BJ (cell line): Measurements from ENCODE around the gene ETV6. TPM values are rescaled to one million over a fixed set of nuclear protein-coding genes. Genes with fewer than 3 reads are reported as not detected.

Experiments
- CTCF ChIA-PET: fragments of 350-600 bp; formaldehyde crosslinking; extraction: SDS; loops from one replicate; lab custom pipeline; 2021; ENCODE audit warnings: antibody characterized with exemption, inconsistent platforms; lab: Yijun Ruan, JAX
- POLR2A ChIA-PET: fragments of 300-600 bp; sonication (Branson Sonifier 250); formaldehyde crosslinking; extraction: SDS; loops from one replicate; lab custom pipeline; 2021; ENCODE audit warnings: antibody characterized with exemption; lab: Charles Lee
- DNase-seq: peaks from one replicate; pipeline ENCODE4 v3.0.0-alpha.2; 2011; ENCODE audit warnings: low read depth
- H3K27me3 ChIP-seq: 2 replicates; pipeline ENCODE4 v1.6.0; 2011; ENCODE audit warnings: low read length; ENCODE audit not compliant: control insufficient read depth, insufficient read depth
- H3K36me3 ChIP-seq: 2 replicates; pipeline ENCODE4 v1.5.1; 2011; ENCODE audit warnings: low read length; ENCODE audit not compliant: control insufficient read depth, insufficient read depth
- H3K4me3 ChIP-seq: 2 replicates; pipeline ENCODE4 v1.5.1; 2011; ENCODE audit warnings: low read depth, mild to moderate bottlenecking, control low read depth, low read length
- CTCF ChIP-seq: IDR thresholded peaks from 2 replicates; pipeline ENCODE4 v1.5.1; 2011; ENCODE audit warnings: low read depth, mild to moderate bottlenecking, control low read depth, inconsistent platforms, low read length, moderate library complexity; ENCODE audit not compliant: insufficient read depth
- polyA plus RNA-seq: library from polyadenylated mRNA; depleted of rRNA; stranded (reverse); fragments of >200 nt; gene quantifications from 2 replicates; pipeline ENCODE4 v1.2.3, GENCODE V29; 2011

Gene ETV6
- polyA plus RNA-seq, 1 experiment = 10.7 TPM

GRCh38 chr12:11804130-11804529 is 154.7 kb downstream of the ETV6 start:
- DNase-seq = no peak
- ChIA-PET CTCF (interaction anchor here (0.9 kb wide), 1 partner anchor 11 kb away, joined by 4 read pairs; no protein-coding TSS in a partner anchor), POLR2A (no interaction called here)
- TF ChIP-seq CTCF = no peak
- Histone ChIP-seq H3K27me3 (no peaks in the 10 kb centered on the region), H3K36me3 (peaks cover 1% of the 10 kb centered on the region; the same call in 1 of the 2 replicates), H3K4me3 (no peak overlapping the region)

DNA sequence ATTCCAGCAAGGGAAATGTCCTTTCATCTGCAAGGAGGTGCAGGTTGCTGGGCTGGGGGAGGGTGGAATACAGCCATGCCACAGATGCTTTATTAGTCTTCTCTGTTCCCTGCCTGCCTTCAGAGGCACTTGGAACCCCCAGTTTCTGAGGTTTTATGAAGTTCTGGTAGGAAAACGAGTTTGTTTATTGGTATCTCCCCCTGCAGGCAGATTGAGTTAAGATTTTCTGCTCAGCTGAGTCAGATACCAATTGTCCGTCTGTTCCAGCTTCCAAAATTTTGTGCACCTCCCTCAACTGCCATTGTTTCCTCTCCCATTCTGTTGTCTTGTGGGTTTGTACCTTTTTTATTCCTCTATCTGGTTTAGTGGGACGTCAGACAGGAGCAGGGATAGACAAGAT is 155.6 kb downstream of the ETV6 start:
- ChIA-PET CTCF (interaction anchor here (0.9 kb wide), 1 partner anchor 12 kb away, joined by 4 read pairs; no protein-coding TSS in a partner anchor), POLR2A (no interaction called here)
- no peak for DNase-seq
- Histone ChIP-seq H3K27me3 (no peaks in the 10 kb centered on the region), H3K4me3 (no peak overlapping the region), H3K36me3 (peaks cover 1% of the 10 kb centered on the region; the same call in 1 of the 2 replicates)
- TF ChIP-seq CTCF = 0 out of 2 replicates have a peak, but pooled peaks have one; percentile 2

DNA sequence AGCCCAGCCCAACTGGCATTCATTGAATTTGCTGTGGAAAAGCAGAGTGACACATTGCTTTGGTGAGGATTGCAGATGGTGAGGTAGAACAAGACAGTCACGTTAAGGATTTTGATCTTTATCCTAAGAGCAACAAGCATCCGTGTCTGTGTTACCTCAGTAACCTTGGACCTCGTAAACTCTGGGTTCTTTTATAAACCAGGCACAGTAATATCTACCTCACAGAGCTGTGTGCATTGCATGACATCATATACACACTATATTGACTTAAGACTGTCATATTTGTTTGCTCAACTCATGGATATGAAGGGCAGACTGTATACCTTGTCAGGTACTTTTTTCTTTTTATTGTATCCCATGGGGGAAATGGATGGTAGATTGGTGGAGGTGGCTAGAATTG is 156.2 kb downstream of the ETV6 start:
- Histone ChIP-seq H3K4me3 (no peak overlapping the region), H3K36me3 (peaks cover 1% of the 10 kb centered on the region; the same call in 1 of the 2 replicates), H3K27me3 (no peaks in the 10 kb centered on the region)
- TF ChIP-seq CTCF = no peak
- DNase-seq = no peak
- ChIA-PET POLR2A (no interaction called here), CTCF (no interaction called here)

DNA sequence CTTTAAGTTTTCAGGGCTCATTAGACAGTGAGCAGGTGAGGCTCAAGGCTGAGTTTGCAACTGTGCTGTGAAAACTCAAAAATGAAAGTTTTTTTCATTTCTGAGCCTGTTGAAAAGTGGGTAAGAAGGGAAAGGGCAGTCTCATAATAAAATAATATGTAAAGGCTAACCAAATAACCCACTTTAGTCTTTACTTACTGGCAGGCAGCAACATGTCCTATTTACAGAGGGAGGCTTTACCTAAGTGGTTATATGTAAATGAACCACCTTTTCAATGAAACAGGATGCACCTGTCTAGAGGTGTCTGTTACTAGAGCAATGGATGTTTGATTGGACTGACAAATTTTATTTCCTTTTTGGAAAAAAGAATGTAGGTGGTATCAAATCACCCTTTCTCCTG is 158.0 kb downstream of the ETV6 start:
- Histone ChIP-seq H3K27me3 (no peaks in the 10 kb centered on the region), H3K36me3 (no peaks in the 10 kb centered on the region), H3K4me3 (no peak overlapping the region)
- ChIA-PET CTCF (no interaction called here), POLR2A (no interaction called here)
- no peak for DNase-seq
- no peak for TF ChIP-seq CTCF

DNA sequence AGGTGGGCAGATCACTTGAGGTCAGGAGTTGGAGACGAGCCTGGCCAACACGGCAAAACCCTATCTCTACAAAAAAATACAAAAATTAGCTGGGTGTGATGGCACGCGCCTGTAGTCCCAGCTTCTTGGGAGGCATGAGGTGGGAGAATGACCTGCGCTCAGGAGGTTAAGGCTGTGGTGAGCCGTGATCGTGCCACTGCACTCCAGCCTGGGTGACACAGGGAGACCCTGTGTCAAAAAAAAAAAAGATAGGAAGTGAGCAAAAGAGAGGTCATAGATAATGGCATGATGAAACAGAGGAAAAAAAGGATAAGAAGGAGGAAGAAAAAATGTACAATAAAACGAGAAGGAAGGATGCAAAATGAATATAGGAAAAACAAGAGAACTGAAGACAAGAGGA is 159.5 kb downstream of the ETV6 start:
- ChIA-PET POLR2A (no interaction called here), CTCF (interaction anchor here (1.2 kb wide), 1 partner anchor 10 kb away, joined by 3 read pairs; no protein-coding TSS in a partner anchor)
- DNase-seq = no peak
- Histone ChIP-seq H3K4me3 (no peak overlapping the region), H3K27me3 (no peaks in the 10 kb centered on the region), H3K36me3 (no peaks in the 10 kb centered on the region)
- no peak for TF ChIP-seq CTCF
